Liver (tissue), 9 donors: ENCODE results near the gene TIE1. TPM values are rescaled to one million over a fixed set of nuclear protein-coding genes. Genes with fewer than 3 reads are reported as not detected.

Experiments
- DNase-seq: peaks from one replicate; pipeline ENCODE4 v3.0.0-alpha.2; 2017; ENCODE audit warnings: low spot score
- H3K27ac ChIP-seq, 2 donors: one replicate each; pipeline ENCODE4 v1.7.0; 2013; ENCODE audit warnings: inconsistent platforms in 2 of 2, low read length in 2 of 2, control low read depth in 1 of 2, low read depth in 1 of 2, mild to moderate bottlenecking in 1 of 2
- H3K27me3 ChIP-seq, 4 donors: one replicate each; pipeline versions ENCODE4 v1.6.1 to v1.7.0; 2013; ENCODE audit warnings: low read length in 3 of 4, inconsistent platforms in 1 of 4, mild to moderate bottlenecking in 1 of 4, moderate library complexity in 1 of 4; ENCODE audit not compliant: control insufficient read depth in 4 of 4, insufficient read depth in 4 of 4
- H3K36me3 ChIP-seq, 4 donors: one replicate each; pipeline versions ENCODE4 v1.6.1 to v1.7.0; 2013; ENCODE audit warnings: low read length in 3 of 4, mild to moderate bottlenecking in 3 of 4, low read depth in 1 of 4, moderate library complexity in 1 of 4; ENCODE audit not compliant: control insufficient read depth in 4 of 4, insufficient read depth in 3 of 4
- H3K4me1 ChIP-seq, 4 donors: one replicate each; pipeline versions ENCODE4 v1.6.1 to v1.7.0; 2013; ENCODE audit warnings: low read length in 3 of 4, mild to moderate bottlenecking in 3 of 4, moderate library complexity in 1 of 4; ENCODE audit not compliant: control insufficient read depth in 4 of 4, insufficient read depth in 4 of 4
- H3K4me3 ChIP-seq, 3 donors: one replicate each; pipeline versions ENCODE4 v1.6.1 to v1.7.0; 2013; ENCODE audit warnings: low read length in 3 of 3, control low read depth in 1 of 3, low read depth in 1 of 3, mild to moderate bottlenecking in 1 of 3
- H3K9ac ChIP-seq, 2 donors: one replicate each; pipeline ENCODE4 v1.7.0; 2013; ENCODE audit warnings: low read length in 2 of 2, mild to moderate bottlenecking in 2 of 2, moderate library complexity in 2 of 2, control low read depth in 1 of 2, low read depth in 1 of 2
- H3K9me3 ChIP-seq, 4 donors: one replicate each; pipeline versions ENCODE4 v1.6.1 to v1.7.0; 2013; ENCODE audit warnings: low read length in 3 of 4; ENCODE audit not compliant: control insufficient read depth in 4 of 4
- EGR1 ChIP-seq, 2 donors: IDR thresholded peaks; 2 replicates each; pipeline ENCODE4 v1.6.1; 2016 to 2018; ENCODE audit warnings: antibody characterized with exemption in 2 of 2, low read depth in 2 of 2
- FOXA1 ChIP-seq: IDR thresholded peaks from 2 replicates; pipeline ENCODE4 v1.6.1; 2016; ENCODE audit warnings: antibody characterized with exemption
- FOXA2 ChIP-seq: IDR thresholded peaks from 2 replicates; pipeline ENCODE4 v1.6.1; 2016; ENCODE audit warnings: antibody characterized with exemption
- GABPA ChIP-seq, 2 donors: IDR thresholded peaks in 1 of 2; conservative IDR thresholded peaks in 1 of 2; 2 replicates each; pipeline ENCODE4 v1.6.1; 2016; ENCODE audit warnings: antibody characterized with exemption in 2 of 2, mild to moderate bottlenecking in 1 of 2, moderate library complexity in 1 of 2
- HNF4A ChIP-seq, 2 donors: conservative IDR thresholded peaks; 2 replicates each; pipeline ENCODE4 v1.6.1; 2016; ENCODE audit warnings: antibody characterized with exemption in 2 of 2, mild to moderate bottlenecking in 2 of 2
- HNF4G ChIP-seq: IDR thresholded peaks from 2 replicates; pipeline ENCODE4 v1.6.1; 2016; ENCODE audit warnings: antibody characterized with exemption
- JUND ChIP-seq, 2 donors: IDR thresholded peaks; 2 replicates each; pipeline ENCODE4 v1.6.1; 2016; ENCODE audit warnings: antibody characterized with exemption in 2 of 2
- NR2F2 ChIP-seq: IDR thresholded peaks from 2 replicates; pipeline ENCODE4 v1.6.1; 2016; ENCODE audit warnings: antibody characterized with exemption
- RAD21 ChIP-seq, 2 donors: IDR thresholded peaks; 2 replicates each; pipeline ENCODE4 v1.6.1; 2016; ENCODE audit warnings: antibody characterized with exemption in 2 of 2, mild to moderate bottlenecking in 2 of 2
- RXRA ChIP-seq, 2 donors: IDR thresholded peaks; 2 replicates each; pipeline ENCODE4 v1.6.1; 2017 to 2018; ENCODE audit warnings: antibody characterized with exemption in 2 of 2, mild to moderate bottlenecking in 1 of 2
- SP1 ChIP-seq: IDR thresholded peaks from 2 replicates; pipeline ENCODE4 v1.6.1; 2018; ENCODE audit warnings: antibody characterized with exemption, mild to moderate bottlenecking
- TAF1 ChIP-seq: conservative IDR thresholded peaks from 2 replicates; pipeline ENCODE4 v1.6.1; 2016; ENCODE audit warnings: antibody characterized with exemption, mild to moderate bottlenecking
- YY1 ChIP-seq: IDR thresholded peaks from 2 replicates; pipeline ENCODE4 v1.6.1; 2016; ENCODE audit warnings: antibody characterized with exemption, mild to moderate bottlenecking
- WGBS: extraction: QIAGEN DNeasy Blood & Tissue Kit; methylation state at CpG from one replicate; pipeline ENCODE4 v1.1.7; 2013; 5-methylcytosine and 5-hydroxymethylcytosine counted together
- polyA plus RNA-seq, 2 donors: library from polyadenylated mRNA; stranded (reverse) in 1 of 2; unstranded in 1 of 2; fragments of 200-250 nt in 1 of 2; fragments of >200 nt in 1 of 2; fragmentation: Nextera tagmentation in 1 of 2; extraction: Ambion mirVana in 1 of 2; gene quantifications; one replicate each; pipeline versions ENCODE4 v1.2.1 to v1.2.3, GENCODE V29; 2013 to 2015
- total RNA-seq, 2 donors: library from RNA; depleted of rRNA; stranded (reverse); fragments of >200 nt; gene quantifications; one replicate each; pipeline ENCODE4 v1.2.3, GENCODE V29; 2014
- TF ChIP-seq, protein P1 (sequence below): IDR thresholded peaks from 2 replicates; pipeline ENCODE4 v1.6.1; 2016; ENCODE audit warnings: antibody characterized with exemption
- TF ChIP-seq, protein P2 (sequence below): fragments of 150-350 bp; IDR thresholded peaks from 2 replicates; pipeline ENCODE4 v1.5.1; 2017; ENCODE audit warnings: improper control_type of control experiment, low read depth, low read length; ENCODE audit not compliant: missing input control
- TF ChIP-seq, protein P3 (sequence below): IDR thresholded peaks from 2 replicates; pipeline ENCODE4 v1.6.1; 2016; ENCODE audit warnings: antibody characterized with exemption
- TF ChIP-seq, protein P4 (sequence below): IDR thresholded peaks from 2 replicates; pipeline ENCODE4 v1.6.1; 2016; ENCODE audit warnings: antibody characterized with exemption, mild to moderate bottlenecking
- TF ChIP-seq, protein P5 (sequence below): IDR thresholded peaks from 2 replicates; pipeline ENCODE4 v1.6.1; 2016; ENCODE audit warnings: antibody characterized with exemption
- donor health status: healthy.
- donor health status: healthy.
- donor health status: healthy.
- donor health status: healthy.
- donor health status: healthy.

The TIE1 gene
- total and polyA plus RNA-seq, 4 donors: 3.6 to 17.6 (median 8.9) TPM

DNA sequence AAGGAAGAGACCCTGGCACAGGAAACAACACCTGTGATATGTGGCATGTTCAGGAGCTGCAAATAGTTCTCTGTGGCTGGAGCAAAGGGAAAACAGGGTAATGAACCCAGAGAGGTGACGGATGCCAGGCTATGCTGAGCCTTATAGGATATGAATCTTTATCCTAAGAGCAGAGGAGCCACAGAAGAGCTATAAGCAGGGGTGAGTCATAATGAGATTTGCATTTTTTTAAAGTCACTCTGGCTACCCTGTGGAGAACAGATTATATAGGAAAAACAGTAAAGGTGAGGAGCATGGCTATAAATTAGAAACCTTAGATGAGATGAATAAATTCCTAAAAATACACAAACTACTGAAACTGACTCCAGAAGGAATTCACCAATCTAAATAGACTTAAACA is 24.0 kb downstream of the TIE1 start:
- no peaks in the 10 kb centered on the region for H3K4me1 ChIP-seq
- DNase-seq: no peak
- H3K36me3 ChIP-seq: peaks cover 0 to 2% (median 0%) of the 10 kb centered on the region in 4 donors
- H3K27me3 ChIP-seq: no peaks in the 10 kb centered on the region
- H3K9me3 ChIP-seq: no peaks in the 10 kb centered on the region
- TF ChIP-seq RAD21 (IDR thresholded peaks at IDR 0.05) (no peak), FOXA1 (no peak), HNF4G (no peak), SP1 (no peak), JUND (IDR thresholded peaks at IDR 0.05) (no peak), NR2F2 (no peak), GABPA (IDR thresholded peaks at IDR 0.05 in 1 of 2, conservative IDR thresholded peaks at IDR 0.05 in 1 of 2) (no peak), FOXA2 (no peak), RXRA (IDR thresholded peaks at IDR 0.05) (no peak), YY1 (no peak), TAF1 (no peak), EGR1 (IDR thresholded peaks at IDR 0.05; ENCODE audit: low read depth in 2 of 2) (no peak), HNF4A (conservative IDR thresholded peaks at IDR 0.05) (no peak)
- TF ChIP-seq, protein P1, sequence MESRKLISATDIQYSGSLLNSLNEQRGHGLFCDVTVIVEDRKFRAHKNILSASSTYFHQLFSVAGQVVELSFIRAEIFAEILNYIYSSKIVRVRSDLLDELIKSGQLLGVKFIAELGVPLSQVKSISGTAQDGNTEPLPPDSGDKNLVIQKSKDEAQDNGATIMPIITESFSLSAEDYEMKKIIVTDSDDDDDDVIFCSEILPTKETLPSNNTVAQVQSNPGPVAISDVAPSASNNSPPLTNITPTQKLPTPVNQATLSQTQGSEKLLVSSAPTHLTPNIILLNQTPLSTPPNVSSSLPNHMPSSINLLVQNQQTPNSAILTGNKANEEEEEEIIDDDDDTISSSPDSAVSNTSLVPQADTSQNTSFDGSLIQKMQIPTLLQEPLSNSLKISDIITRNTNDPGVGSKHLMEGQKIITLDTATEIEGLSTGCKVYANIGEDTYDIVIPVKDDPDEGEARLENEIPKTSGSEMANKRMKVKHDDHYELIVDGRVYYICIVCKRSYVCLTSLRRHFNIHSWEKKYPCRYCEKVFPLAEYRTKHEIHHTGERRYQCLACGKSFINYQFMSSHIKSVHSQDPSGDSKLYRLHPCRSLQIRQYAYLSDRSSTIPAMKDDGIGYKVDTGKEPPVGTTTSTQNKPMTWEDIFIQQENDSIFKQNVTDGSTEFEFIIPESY: no peak
- TF ChIP-seq, protein P2, sequence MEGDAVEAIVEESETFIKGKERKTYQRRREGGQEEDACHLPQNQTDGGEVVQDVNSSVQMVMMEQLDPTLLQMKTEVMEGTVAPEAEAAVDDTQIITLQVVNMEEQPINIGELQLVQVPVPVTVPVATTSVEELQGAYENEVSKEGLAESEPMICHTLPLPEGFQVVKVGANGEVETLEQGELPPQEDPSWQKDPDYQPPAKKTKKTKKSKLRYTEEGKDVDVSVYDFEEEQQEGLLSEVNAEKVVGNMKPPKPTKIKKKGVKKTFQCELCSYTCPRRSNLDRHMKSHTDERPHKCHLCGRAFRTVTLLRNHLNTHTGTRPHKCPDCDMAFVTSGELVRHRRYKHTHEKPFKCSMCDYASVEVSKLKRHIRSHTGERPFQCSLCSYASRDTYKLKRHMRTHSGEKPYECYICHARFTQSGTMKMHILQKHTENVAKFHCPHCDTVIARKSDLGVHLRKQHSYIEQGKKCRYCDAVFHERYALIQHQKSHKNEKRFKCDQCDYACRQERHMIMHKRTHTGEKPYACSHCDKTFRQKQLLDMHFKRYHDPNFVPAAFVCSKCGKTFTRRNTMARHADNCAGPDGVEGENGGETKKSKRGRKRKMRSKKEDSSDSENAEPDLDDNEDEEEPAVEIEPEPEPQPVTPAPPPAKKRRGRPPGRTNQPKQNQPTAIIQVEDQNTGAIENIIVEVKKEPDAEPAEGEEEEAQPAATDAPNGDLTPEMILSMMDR: no peak
- TF ChIP-seq, protein P3, sequence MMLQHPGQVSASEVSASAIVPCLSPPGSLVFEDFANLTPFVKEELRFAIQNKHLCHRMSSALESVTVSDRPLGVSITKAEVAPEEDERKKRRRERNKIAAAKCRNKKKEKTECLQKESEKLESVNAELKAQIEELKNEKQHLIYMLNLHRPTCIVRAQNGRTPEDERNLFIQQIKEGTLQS: no peak
- TF ChIP-seq, protein P4, sequence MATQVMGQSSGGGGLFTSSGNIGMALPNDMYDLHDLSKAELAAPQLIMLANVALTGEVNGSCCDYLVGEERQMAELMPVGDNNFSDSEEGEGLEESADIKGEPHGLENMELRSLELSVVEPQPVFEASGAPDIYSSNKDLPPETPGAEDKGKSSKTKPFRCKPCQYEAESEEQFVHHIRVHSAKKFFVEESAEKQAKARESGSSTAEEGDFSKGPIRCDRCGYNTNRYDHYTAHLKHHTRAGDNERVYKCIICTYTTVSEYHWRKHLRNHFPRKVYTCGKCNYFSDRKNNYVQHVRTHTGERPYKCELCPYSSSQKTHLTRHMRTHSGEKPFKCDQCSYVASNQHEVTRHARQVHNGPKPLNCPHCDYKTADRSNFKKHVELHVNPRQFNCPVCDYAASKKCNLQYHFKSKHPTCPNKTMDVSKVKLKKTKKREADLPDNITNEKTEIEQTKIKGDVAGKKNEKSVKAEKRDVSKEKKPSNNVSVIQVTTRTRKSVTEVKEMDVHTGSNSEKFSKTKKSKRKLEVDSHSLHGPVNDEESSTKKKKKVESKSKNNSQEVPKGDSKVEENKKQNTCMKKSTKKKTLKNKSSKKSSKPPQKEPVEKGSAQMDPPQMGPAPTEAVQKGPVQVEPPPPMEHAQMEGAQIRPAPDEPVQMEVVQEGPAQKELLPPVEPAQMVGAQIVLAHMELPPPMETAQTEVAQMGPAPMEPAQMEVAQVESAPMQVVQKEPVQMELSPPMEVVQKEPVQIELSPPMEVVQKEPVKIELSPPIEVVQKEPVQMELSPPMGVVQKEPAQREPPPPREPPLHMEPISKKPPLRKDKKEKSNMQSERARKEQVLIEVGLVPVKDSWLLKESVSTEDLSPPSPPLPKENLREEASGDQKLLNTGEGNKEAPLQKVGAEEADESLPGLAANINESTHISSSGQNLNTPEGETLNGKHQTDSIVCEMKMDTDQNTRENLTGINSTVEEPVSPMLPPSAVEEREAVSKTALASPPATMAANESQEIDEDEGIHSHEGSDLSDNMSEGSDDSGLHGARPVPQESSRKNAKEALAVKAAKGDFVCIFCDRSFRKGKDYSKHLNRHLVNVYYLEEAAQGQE: no peak
- TF ChIP-seq, protein P5, sequence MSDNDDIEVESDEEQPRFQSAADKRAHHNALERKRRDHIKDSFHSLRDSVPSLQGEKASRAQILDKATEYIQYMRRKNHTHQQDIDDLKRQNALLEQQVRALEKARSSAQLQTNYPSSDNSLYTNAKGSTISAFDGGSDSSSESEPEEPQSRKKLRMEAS: no peak
- no peak overlapping the region for H3K27ac ChIP-seq
- H3K4me3 ChIP-seq: no peak overlapping the region
- WGBS: 97% methylated on average over 1 of the region's 1 CpG
- no peak overlapping the region for H3K9ac ChIP-seq

DNA sequence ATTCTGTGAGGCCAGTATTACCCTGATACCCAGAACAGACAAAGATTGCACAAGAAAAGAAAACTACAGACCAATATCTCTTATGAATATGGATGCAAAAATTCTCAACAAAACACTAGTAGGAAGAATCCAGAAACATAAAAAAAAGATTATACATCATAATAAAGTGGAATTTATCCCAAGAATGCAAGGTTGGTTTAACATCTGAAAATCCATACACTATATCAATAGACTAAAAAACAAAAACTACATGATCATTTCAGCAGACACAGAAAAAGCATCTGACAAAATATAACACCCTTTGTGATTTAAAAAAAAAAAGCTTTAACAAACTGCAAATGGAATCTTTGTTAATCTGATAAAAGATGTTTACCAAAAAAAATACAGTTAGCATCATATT is 24.6 kb downstream of the TIE1 start:
- no peak for TF ChIP-seq GABPA (IDR thresholded peaks at IDR 0.05 in 1 of 2, conservative IDR thresholded peaks at IDR 0.05 in 1 of 2)
- TF ChIP-seq RAD21 (IDR thresholded peaks at IDR 0.05): no peak
- TF ChIP-seq, protein P5: no peak
- TF ChIP-seq RXRA (IDR thresholded peaks at IDR 0.05): no peak
- TF ChIP-seq FOXA1: no peak
- Histone ChIP-seq H3K4me1 (no peaks in the 10 kb centered on the region), H3K9ac (no peak overlapping the region), H3K4me3 (no peak overlapping the region), H3K36me3 (peaks cover 0 to 2% (median 0%) of the 10 kb centered on the region in 4 donors), H3K27ac (no peak overlapping the region), H3K9me3 (no peaks in the 10 kb centered on the region), H3K27me3 (no peaks in the 10 kb centered on the region)
- no peak for DNase-seq
